ENCODE data around the gene L3MBTL4.

GRCh38 chr18:5974696-5975095, 440.0 kb downstream of the L3MBTL4 start:
- TF ChIP-seq, protein P1, sequence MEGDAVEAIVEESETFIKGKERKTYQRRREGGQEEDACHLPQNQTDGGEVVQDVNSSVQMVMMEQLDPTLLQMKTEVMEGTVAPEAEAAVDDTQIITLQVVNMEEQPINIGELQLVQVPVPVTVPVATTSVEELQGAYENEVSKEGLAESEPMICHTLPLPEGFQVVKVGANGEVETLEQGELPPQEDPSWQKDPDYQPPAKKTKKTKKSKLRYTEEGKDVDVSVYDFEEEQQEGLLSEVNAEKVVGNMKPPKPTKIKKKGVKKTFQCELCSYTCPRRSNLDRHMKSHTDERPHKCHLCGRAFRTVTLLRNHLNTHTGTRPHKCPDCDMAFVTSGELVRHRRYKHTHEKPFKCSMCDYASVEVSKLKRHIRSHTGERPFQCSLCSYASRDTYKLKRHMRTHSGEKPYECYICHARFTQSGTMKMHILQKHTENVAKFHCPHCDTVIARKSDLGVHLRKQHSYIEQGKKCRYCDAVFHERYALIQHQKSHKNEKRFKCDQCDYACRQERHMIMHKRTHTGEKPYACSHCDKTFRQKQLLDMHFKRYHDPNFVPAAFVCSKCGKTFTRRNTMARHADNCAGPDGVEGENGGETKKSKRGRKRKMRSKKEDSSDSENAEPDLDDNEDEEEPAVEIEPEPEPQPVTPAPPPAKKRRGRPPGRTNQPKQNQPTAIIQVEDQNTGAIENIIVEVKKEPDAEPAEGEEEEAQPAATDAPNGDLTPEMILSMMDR (IDR thresholded peaks at IDR 0.05) = no peak
- TF ChIP-seq EZH2 (IDR thresholded peaks at IDR 0.05) = no peak

Data from neural progenitor cell (in vitro differentiated cells).